Measurements from ENCODE around the gene CAMK2A.

The CAMK2A gene

GRCh38 chr5:150307617-150308426 lies 18.2 kb upstream of the CAMK2A start (continued):
- TF ChIP-seq ZNF654 (tag by site-specific recombination; IDR thresholded peaks at IDR 0.05; ENCODE audit: low read depth): no peak
- TF ChIP-seq ZNF548 (tag by site-specific recombination; IDR thresholded peaks at IDR 0.05): no peak

- POLR2A ChIA-PET: no interaction called here
- Histone ChIP-seq H3K9me3 (ENCODE audit: control insufficient read depth, insufficient read depth, low read depth, low read length) (no peaks in the 10 kb centered on the region), H3K27ac (ENCODE audit: extremely low read depth, low read depth, low read length) (no peak overlapping the region), H3K4me3 (ENCODE audit: low read depth, low read length) (no peak overlapping the region), H3K36me3 (ENCODE audit: control insufficient read depth in 2 of 2, insufficient read depth in 1 of 2, low read length in 2 of 2) (no peaks in the 10 kb centered on the region), H3K4me1 (ENCODE audit: control insufficient read depth, insufficient read depth, low read length) (peaks cover 10% of the 10 kb centered on the region; the same call in 1 of the 2 replicates)
- TF ChIP-seq ZFP3 (tag by site-specific recombination; IDR thresholded peaks at IDR 0.05; ENCODE audit: low read depth): no peak
- TF ChIP-seq PRDM6 (tag by site-specific recombination; IDR thresholded peaks at IDR 0.05): no peak
- no peak for TF ChIP-seq ZNF19 (tag by site-specific recombination; IDR thresholded peaks at IDR 0.05; ENCODE audit: low read depth)
- no peak for TF ChIP-seq TRIM28 (IDR thresholded peaks at IDR 0.05; ENCODE audit: borderline replicate concordance, low read length)
- TF ChIP-seq ZNF114 (tag by site-specific recombination; IDR thresholded peaks at IDR 0.05): no peak
- no peak for TF ChIP-seq ZNF549 (tag by site-specific recombination; IDR thresholded peaks at IDR 0.05)
- no peak for TF ChIP-seq ZNF624 (tag by site-specific recombination; IDR thresholded peaks at IDR 0.05)
- no peak for TF ChIP-seq MZF1 (tag by site-specific recombination; IDR thresholded peaks at IDR 0.05; ENCODE audit: borderline replicate concordance)
- no peak for TF ChIP-seq SALL2 (tag by site-specific recombination; IDR thresholded peaks at IDR 0.05; ENCODE audit: borderline replicate concordance)
- CTCF ChIA-PET: interaction anchor here (0.6 kb wide), 1 partner anchor 356 kb away, joined by 5 read pairs; no protein-coding TSS in a partner anchor
Observed at GRCh38 chr5:150306775-150307174, 17.2 kb upstream of the CAMK2A start.

- Histone ChIP-seq H3K4me1 (ENCODE audit: control insufficient read depth, insufficient read depth, low read length) (peaks cover 10% of the 10 kb centered on the region; the same call in 1 of the 2 replicates), H3K4me3 (ENCODE audit: low read depth, low read length) (no peak overlapping the region), H3K27ac (ENCODE audit: extremely low read depth, low read depth, low read length) (no peak overlapping the region), H3K9me3 (ENCODE audit: control insufficient read depth, insufficient read depth, low read depth, low read length) (no peaks in the 10 kb centered on the region), H3K36me3 (ENCODE audit: control insufficient read depth in 2 of 2, insufficient read depth in 1 of 2, low read length in 2 of 2) (no peaks in the 10 kb centered on the region)
- TF ChIP-seq ZNF600 (tag by site-specific recombination; IDR thresholded peaks at IDR 0.05): no peak
- TF ChIP-seq ZNF629 (tag by site-specific recombination; IDR thresholded peaks at IDR 0.05): no peak
- TF ChIP-seq ZNF514 (tag by site-specific recombination; IDR thresholded peaks at IDR 0.05): no peak
- no peak for TF ChIP-seq ZNF404 (tag by site-specific recombination; IDR thresholded peaks at IDR 0.05)
- TF ChIP-seq ZNF639 (tag by site-specific recombination; IDR thresholded peaks at IDR 0.05): no peak
- TF ChIP-seq GLI4 (tag by site-specific recombination; IDR thresholded peaks at IDR 0.05): no peak
- TF ChIP-seq ZNF280C (tag by site-specific recombination; IDR thresholded peaks at IDR 0.05): no peak
- no peak for TF ChIP-seq ZNF658 (tag by site-specific recombination; IDR thresholded peaks at IDR 0.05)
- no peak for TF ChIP-seq TCF7L2 (IDR thresholded peaks at IDR 0.05; ENCODE audit: borderline replicate concordance, low read depth, low read length)
- TF ChIP-seq ZNF221 (tag by site-specific recombination; IDR thresholded peaks at IDR 0.05; ENCODE audit: borderline replicate concordance): no peak
- TF ChIP-seq ZSCAN23 (tag by site-specific recombination; IDR thresholded peaks at IDR 0.05): no peak
- TF ChIP-seq ZNF175 (tag by site-specific recombination; IDR thresholded peaks at IDR 0.05): no peak
- TF ChIP-seq ZNF610 (tag by site-specific recombination; IDR thresholded peaks at IDR 0.05; ENCODE audit: borderline replicate concordance): no peak
- CTCF ChIA-PET: interaction anchor here (0.6 to 0.9 kb wide), 2 partner anchors 12 to 45 kb away, joined by 3 read pairs; no protein-coding TSS in a partner anchor
- POLR2A ChIA-PET: interaction anchor here (0.6 kb wide), 1 partner anchor 395 kb away, joined by 3 read pairs; the partner anchor contains the start of gene RBM22
Observed at GRCh38 chr5:150305557-150305956, 16.0 kb upstream of the CAMK2A start.

Data from HEK293 (cell line).